CD1c-positive myeloid dendritic cell (primary cell): ENCODE measurements around the gene HLA-DQB1.

ENCODE experiments used
- DNase-seq: peaks from one replicate; pipeline ENCODE4 v3.0.0-alpha.2; 2016; ENCODE audit errors: extremely low spot score

Gene HLA-DQB1

DNA sequence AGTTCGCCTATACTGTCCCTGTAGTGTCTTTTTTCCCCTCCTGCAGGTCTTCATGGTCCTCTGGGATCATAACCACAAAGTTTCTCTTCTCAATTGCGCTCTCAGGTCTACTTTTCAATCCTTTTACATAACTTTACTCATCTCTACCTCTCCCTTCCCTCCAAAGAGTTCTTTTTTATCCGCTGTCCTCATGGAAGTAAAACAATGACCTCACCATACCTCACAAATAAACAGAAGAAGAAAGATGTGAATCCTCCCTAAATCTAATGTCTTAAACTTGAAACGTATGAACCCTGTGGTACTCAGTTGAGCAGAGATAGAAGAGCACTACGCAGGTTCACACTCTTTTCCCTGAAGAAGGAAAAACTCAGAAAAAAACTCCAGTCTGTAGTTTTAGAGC lies 41.3 kb downstream of the HLA-DQB1 start:
- no peak for DNase-seq

DNA sequence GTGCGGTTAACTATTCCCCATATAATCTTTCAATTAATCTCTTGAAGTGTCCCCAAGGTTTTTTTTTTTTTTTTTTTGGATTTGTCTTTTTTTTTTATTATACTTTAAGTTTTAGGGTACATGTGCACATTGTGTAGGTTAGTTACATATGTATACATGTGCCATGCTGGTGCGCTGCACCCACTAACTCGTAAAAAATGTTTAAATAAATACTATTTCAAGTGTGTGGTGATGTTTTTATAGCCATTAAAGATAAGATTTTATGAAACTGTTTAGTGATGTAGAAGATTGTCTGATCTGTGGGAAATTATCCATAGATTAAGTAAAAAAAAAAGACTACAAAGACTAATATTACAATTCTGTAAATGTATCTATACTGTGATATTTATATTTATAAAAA lies 41.9 kb downstream of the HLA-DQB1 start:
- DNase-seq: no peak

DNA sequence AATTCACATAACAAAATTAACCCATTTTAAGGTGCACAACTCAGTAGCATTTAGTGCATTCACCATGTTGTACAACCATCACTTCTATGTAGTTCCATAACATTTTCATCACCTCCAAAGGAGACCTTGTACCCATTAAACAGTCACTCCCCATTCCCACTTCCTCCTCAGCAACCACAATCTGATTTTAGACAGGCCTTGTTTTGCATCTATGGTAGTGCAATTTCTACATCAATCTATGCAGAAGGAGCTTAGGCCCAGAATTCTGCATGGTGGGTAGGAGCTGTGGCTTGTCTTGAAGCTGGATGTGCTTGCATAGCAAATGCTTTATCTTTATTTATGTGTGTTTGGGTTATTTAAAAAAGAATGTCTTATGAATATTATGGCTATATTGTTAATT lies 42.8 kb downstream of the HLA-DQB1 start:
- DNase-seq: peak; percentile 66

DNA sequence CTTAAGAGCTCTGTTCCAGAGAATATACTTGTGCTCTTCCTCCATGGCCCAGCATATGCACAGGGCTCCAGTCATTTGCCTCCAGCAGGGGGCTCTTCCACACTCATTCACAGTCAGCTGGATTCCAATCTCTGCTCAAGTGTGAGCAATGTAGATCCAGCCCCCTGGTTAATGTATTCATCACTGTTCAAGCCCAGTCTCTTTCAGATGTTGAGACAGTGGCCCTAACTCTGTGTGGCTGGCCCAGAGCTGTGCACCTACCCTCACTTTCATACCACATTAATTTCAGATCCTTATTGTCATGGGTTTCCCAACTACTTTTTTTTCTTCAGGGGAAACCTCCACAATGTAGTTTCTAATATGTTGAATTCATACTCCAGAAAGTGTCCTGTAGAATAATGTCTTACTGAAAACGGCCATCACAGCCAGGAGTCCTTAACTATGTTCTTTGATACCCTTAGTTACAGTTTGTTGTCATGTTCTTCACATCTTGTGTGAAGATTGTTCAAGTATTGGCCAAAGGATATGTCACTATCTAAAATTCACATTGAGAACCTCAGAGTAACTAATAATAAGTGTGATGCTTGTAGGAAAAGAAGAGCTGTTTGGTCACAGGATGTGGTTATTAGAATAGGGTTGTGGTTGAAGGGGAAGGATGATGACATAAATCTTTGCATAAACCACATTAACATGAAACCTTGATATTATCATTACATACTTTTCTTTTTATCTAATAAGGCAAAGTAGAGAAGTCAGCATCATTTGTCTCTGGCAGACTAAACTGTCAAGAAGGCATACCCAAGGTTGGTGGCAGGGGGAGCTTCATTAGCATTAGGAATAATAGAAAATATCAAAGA lies 43.7 kb downstream of the HLA-DQB1 start:
- peak; percentile 87 for DNase-seq

DNA sequence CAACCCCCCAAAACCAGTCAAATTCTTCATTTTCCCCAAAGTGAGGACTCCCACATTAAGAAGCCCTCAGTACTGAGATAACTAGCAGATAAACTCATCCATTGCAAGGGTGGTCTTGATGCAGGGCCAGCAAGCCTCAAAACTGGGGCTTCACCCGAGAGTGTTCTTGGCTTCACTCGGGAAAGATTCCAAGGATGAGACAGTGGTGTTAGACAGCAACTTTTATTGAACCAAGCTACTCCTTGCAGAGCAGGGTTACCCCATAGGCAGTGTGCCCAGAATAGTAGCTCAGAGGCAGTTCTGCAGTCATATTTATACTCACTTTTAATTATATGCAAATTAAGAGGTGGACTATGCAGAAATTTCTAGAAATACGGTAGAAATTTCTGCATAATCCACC lies 45.1 kb downstream of the HLA-DQB1 start:
- DNase-seq: no peak

DNA sequence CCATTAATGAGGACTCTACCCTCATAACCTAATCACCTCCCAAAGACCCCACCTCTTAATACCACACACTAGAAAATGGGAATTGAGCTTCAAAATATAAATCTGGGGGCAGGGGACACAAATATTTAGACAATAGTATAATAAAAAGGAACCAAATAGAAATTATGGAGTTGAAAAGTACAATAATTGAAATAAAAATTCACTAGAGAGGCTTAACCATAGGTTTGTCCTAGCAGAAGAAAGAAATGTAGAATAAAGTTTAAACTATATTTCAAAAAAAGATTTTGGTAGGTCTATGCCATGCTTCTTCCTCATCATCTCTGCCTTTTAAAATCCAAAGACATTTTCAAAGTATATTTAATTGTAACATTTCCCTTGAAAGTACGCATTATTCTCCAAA lies 48.7 kb downstream of the HLA-DQB1 start:
- DNase-seq: no peak

DNA sequence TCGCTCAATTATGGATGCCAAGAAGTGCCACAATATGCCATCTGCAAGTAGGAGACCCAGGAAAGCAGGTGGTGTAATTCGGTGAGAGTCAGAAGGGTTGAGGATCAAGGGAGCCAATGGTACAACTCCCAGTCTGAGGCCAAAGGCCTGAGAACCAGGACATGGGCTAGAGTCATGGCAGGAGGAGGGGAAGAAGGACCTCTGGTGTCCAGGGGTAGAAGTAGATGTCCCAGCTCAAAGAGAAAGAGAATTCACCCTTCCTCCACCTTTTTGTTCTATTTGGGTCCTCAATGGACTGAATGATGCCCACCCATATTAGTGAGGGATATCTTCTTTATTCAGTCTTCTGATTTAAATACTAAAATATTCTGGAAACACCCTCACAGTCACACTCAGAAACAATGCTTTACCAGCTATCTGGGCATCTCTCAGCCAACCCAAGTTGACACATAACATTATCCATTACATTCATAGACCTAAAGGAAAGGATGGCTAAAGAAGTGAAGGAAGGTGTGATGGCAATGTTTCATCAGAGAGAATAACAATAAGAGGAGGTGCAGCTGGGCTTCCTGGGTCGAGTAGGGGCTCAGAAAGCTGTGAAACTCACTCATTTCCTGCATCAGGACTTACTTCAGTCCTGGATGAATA lies 50.4 kb downstream of the HLA-DQB1 start:
- DNase-seq: no peak

DNA sequence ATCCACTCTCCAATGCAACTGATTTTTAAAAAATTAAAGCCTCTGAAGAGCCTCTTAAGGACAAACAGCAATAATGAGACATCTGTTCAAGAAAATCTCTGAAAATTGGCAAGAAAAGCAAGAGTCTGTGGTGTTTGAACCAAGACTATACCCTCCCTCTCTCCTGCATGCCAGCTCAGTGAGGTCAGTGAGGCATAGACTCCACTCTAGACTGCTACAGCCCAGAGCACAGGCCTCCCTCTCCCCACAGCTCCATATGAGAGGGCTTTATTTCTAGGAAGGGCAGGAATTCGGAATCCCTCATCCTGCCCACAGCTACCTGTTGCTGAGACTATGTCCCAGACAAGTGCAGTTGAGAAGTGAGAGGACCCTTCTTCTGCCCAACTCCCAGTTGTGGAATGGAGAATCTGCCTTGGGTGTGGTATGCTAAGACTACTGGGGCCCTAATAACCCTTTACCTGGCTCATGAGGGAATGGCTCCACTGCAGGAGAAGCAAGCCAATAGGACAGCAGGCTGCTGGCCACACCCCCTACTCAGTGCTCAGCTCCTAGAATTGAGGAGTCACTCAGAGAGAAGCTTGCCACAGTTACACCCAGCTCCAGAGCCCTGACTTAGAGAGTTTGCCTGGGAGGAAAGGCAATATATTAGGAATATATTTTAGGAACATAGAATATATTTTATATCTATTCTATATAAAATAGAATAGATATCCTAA lies 51.9 kb downstream of the HLA-DQB1 start:
- no peak for DNase-seq

DNA sequence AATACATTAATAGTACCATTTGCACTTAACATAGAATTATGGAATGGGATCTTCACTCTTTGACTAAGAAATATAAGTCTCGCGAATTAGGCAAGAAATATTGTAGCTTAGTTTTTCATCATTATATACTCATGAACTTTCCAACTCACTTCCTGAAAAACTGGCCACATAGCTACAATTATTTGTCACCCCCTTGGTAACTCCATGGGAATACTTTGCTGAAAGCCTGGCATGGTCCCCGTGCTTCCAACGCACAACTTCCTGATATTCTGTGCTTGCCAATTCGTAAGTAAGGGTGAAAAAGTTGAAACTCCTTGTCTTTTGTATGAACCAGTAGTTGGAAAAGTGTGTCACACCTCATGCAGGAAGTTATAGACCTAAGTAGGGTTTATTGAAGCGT lies 53.0 kb downstream of the HLA-DQB1 start:
- peak; percentile 63 for DNase-seq

DNA sequence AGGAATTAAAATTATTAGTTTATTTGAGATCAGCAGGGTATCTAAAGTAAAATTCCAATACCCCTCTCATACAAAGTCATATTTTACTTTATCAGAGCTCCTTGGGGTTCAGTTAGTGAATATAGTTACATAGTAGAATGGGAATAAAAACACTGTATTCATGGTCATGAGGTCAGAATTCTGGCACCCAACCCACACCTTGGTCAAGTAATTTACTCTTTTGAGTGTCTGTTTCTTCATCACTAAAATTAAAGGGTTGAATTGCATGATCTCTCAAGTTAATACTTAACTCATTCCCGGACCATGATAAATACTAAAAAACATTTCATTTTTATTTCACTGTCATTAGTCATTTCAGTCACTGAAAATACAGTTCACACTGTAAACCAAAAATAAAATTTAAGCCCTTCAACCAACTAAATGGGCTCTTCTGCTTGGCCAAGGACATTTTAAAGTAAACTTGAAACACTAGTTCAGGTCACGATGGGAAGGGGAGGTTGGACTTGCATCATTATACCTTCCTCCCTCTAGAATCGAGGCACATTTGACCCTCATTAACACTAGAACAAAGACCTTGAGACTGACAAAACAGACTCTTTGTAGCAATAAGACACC lies 55.7 kb downstream of the HLA-DQB1 start:
- DNase-seq: no peak

DNA sequence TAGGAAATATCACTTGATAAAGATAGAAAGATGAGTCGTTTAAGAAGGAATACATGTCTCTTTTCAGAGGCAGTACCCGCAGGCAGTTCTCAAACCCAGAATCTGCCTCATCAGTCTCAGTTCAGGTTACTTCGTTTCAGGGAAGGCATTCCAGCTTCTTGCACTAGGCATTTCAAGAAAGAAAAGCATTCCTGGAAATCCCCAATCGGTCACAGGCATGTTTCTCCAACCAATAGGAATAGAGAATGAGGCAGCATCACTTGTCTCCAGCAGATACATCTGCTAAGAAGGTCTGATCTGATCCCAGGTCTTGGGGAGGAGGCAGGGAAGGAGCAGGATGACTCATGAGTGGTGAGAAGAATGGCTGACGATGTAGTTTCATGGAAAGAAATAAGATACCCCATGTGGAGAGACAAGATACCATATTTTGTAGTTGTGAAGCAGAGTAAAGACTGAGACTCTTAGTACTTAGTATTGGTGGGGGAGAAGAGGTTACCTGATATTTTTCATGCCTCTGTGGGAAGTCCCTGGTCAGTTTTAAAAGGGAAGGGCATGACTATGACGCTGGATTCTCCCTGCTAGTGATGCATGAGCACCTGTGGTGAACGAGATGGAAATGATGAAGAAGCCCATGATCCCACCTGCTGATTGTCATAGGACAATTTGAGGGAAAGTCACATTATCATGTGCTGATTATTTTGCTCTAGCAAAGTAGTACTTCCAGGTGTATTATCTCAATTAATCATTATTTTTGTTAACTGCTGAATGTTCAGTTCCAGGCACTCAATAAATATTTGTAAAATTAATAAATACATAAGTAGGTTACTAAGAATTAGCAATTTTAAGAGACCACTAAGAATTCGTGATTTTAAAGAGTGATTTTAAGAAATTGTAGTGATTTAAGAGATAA lies 56.5 kb downstream of the HLA-DQB1 start:
- DNase-seq: peak; percentile 99
